ENCODE results near the gene LANCL3.
"Not testable (repeated sequence)": the region's sequence is repeated elsewhere in the genome, so short reads cannot be mapped to it uniquely, and the experiment has no call there.

Gene LANCL3

GRCh38 chrX:37627602-37628001 is 56.1 kb downstream of the LANCL3 start:
- no peak for DNase-seq

DNA sequence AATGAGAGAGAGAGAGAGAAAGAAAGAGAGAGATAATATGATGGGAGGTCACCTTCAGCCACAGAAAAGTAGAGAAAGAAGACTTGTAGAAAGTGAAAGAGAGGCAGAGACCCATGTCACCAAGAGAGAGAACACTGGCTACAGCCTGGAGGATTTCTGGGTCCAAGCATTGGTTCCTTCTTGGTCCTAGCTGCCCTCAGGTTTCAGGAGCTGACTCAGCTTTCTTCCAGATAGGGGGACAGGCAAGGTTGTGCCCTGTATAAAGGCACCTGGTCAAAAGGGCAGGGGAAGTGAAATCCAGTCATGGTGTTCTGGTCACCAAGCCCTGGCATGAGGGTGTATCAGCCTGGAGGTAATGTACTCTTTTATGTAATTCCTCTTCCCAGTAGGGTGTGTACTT is 66.6 kb downstream of the LANCL3 start:
- DNase-seq, result no peak

DNA sequence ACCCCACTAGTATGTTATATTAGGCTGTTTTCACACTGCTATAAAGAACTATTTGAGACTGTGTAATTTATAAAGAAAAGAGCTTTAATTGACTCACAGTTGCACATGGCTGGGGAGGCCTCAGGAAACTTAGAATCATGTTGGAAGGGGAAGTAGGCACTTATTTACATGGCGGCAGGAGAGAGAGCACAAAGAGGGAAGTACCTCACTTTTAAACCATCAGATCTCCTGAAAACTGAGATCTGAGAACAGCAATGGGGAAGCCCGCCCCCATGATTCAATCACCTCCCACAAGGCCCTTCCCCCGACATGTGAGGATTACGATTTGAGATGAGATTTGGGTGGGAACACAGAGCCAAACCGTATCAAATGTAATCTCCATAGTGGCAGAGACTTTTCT is 68.7 kb downstream of the LANCL3 start:
- no peak for DNase-seq

DNA sequence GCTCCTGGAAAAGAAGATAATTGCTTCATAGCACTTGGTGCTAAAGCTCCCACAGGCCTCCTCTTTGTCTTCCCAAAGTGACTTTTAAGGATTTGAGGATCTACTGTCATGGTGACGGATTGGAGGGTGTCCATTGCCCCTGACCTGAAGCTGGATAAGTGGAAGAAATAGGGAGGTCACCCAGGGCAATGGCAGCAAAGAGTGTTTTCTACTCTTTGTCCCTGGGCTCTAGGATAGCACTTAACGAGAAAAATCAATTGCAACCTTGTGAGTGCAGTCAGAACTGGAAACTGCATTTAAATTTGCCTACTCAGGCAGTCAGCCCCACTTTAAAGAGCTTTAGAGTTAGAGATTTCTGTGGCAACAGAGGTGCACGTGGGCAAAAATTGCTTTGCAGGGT is 70.4 kb downstream of the LANCL3 start:
- DNase-seq, result no peak

GRCh38 chrX:37644381-37645305 is 73.2 kb downstream of the LANCL3 start:
- DNase-seq, result no peak

DNA sequence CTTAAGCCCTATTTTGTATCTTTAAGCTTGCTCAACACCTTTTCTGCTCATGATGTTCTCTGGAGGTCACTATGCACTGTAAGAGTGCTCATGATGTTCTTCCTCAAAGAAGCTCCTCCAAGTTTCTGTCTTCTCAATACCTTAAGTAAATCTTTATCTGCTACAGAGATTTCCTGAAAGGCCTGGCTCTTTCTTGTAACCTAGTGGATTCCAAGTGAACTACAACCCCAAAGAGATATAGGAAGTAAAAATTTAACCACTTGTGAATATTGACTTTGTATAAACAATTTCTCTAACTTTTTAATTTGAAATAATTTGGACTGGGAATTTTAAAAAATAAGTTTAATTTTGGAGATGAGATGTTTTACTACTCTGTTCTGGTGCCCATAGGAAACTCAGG is 74.8 kb downstream of the LANCL3 start:
- DNase-seq, result no peak

- not testable (repeated sequence) for DNase-seq
These were observed 79.4 kb downstream of the LANCL3 start for GRCh38 chrX:37650879-37651278.

DNA sequence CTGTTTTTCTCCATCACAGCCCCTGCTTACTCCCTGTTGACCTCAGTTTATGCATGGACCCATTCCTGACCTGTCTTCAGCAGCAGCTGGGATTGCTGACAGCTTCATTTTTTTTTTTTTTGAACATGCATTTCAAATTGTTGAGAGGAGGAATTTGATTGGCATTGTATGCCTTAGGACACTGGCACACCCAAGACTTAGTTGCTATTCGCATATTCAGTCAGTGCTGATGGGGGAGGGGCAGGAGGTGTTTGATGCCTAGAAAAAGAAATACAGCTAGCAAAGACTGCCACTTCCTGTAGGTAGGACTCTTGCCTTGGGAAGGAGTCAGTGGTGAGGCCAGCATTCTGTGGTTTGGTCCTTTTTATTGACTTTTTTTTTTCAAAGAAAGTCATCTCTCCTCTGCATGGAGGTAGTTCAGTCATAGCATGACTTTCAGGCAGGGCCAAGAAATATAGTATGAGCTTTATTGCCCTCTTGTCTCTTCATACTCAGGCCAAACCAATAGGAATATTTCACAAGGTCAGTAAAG is 80.5 kb downstream of the LANCL3 start:
- DNase-seq, result no peak

GRCh38 chrX:37652589-37653231 is 81.2 kb downstream of the LANCL3 start:
- DNase-seq, result no peak

- DNase-seq, result no peak
These were observed 82.1 kb downstream of the LANCL3 start for GRCh38 chrX:37653397-37654085.

GRCh38 chrX:37658343-37659030 is 87.0 kb downstream of the LANCL3 start:
- DNase-seq, result no peak

- DNase-seq, result no peak
These were observed 87.6 kb downstream of the LANCL3 start for GRCh38 chrX:37659047-37659446.

DNA sequence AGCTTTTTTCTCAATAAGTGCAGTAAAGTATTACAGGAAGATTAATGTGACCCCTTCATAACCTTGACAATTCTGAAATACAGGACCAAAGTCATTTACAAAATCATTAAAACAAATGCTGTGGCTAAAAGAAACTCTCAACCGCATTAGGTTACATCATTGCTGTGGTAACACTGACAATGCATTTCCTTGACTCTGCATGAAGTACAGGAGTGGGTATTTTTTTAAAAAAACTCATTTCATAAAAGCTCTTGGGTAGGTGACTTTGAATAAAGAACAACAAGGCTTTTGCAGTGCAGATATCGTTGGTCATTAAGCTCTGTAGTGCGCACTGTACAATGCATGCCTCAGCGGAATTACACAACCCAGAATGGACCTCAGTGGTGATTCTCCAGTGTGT is 90.7 kb downstream of the LANCL3 start:
- no peak for DNase-seq

GRCh38 chrX:37666516-37666915 is 95.1 kb downstream of the LANCL3 start:
- DNase-seq, result no peak

DNA sequence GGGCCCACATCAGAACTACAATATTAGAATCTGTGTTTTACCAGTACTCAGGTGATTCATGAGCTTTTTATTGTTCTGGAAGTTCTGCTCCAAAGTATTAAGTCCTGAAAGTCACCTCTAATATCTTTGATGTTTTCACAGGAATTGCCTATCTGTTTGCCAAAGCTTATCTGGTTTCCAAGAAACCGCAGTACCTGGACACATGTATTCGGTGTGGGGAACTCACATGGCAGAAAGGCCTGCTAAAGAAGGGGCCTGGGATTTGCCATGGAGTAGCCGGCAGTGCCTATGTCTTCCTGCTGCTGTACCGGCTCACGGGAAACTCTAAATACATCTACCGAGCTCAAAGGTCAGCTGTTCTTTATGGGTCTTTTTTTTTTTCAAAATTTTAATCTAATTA is 95.7 kb downstream of the LANCL3 start:
- no peak for DNase-seq

DNA sequence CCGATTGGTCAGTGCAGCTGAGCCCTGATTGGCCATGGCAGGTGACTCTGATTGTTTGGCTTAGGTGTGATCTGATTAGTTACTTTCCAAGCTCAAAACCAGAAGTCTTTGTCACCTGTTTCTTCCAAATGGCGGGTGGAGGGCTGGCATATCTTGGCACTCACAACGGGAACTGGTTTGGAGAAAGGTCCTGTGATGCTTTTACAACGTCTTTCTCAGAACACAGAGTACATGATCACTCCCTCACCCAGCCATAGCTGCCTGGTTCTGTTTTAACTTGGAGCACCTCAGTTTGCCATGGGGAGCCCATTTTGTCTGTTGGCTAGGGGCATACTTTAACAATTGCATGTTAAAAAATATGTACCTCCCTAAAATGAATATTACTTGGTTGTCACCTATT is 101.1 kb downstream of the LANCL3 start:
- no peak for DNase-seq

GRCh38 chrX:37676811-37677210 is 105.3 kb downstream of the LANCL3 start:
- no peak for DNase-seq

DNA sequence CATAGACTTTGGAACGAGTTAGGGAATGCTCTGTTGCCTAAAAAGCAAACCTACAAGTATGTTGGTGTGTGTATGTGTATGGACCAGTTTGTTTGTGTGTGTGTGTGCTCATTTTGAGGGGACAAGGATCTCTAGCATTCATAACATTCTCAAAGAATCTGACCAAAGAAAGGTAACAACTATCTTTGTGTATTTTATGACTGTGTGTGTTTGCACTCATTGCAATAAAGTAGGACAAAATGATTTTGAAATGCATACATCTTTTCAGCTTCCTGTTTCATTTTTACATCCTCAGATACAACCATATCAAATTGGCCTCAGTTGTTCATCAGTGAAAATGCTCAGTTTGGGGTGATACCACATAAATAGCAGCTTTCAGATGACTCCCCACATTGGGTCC is 105.8 kb downstream of the LANCL3 start:
- no peak for DNase-seq

DNA sequence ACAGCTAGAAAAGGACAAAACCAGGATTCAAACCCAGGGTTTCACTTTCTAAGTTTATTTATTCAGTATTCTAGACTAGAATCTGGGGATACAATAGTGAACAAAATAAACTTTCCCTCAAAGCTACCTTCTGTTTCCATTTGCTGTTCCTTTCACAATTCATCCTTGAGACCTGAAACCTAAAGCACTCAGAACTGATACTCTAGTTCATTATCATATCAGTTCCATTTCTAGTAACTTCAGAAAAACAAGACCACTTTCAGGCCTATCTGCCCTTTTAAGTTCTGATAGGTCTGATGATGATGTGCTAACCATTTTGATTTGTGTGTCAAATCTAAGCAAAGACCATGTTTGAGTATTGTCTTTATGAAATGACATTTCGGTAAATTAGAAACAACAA is 106.3 kb downstream of the LANCL3 start:
- no peak for DNase-seq

GRCh38 chrX:37678574-37678973 is 107.1 kb downstream of the LANCL3 start:
- DNase-seq, result no peak

- no peak for DNase-seq
These were observed 107.8 kb downstream of the LANCL3 start for GRCh38 chrX:37679230-37679629.

DNA sequence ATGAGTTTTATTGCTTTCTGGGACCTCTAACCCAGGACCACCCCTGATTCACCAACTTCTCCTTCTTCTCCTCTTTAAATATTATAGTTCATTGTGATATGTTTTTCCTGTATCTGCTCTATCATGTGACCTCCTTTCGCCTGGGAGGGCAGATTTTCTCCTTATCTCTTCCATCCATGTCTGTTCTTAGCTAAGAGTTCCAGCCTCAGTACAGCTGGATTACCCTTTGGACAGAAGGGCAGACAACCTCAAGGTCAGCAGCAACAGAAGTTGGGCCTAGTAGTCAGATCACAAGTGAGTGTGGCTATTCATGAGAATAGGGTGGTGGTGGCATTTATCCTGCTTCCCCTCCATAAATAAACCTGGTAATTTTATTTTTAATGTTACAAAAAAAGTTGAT is 108.4 kb downstream of the LANCL3 start:
- no peak for DNase-seq

DNA sequence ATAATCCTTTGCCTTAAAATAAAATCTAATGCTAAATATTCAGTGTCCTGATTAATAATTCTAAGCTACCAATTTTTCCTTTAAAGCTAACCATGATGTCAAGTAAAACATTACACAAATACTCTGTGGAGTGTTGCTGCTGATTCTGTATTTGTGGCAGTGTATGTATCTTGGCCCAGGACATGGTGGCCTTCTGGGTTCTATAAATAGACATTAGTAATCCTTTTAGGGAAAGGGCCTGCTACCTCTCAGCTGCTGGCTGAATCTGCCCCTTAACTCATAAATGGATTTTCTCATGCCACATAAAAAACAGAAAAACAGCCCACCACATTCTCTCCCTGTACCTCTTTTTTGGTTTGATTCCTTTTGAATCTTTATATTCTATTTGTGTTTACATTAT is 113.0 kb downstream of the LANCL3 start:
- no peak for DNase-seq
